Astrocyte (in vitro differentiated cells and primary cell): Measurements from ENCODE around the gene RAB40C. TPM values are rescaled to one million over a fixed set of nuclear protein-coding genes. Genes with fewer than 3 reads are reported as not detected.

Experiments
- DNase-seq: peaks from one replicate; pipeline ENCODE4 v3.0.0-alpha.2; 2010; ENCODE audit warnings: low read depth
- FAIRE-seq: peaks from 2 replicates; lab custom pipeline; 2011; peaks lifted over from hg19 to GRCh38; lab: Jason Lieb, UNC
- H2AFZ ChIP-seq: 2 replicates; pipeline ENCODE4 v1.6.0; 2012; ENCODE audit warnings: low read depth, low read length, inconsistent platforms
- H3K27ac ChIP-seq: 2 replicates; pipeline ENCODE4 v1.5.1; 2011; ENCODE audit warnings: low read depth, low read length, inconsistent platforms
- H3K27me3 ChIP-seq: 2 replicates; pipeline ENCODE4 v1.6.0; 2011; ENCODE audit warnings: low read length, inconsistent platforms; ENCODE audit not compliant: insufficient read depth
- H3K36me3 ChIP-seq: 2 replicates; pipeline ENCODE4 v1.5.1; 2011; ENCODE audit warnings: low read length, inconsistent platforms; ENCODE audit not compliant: insufficient read depth
- H3K4me1 ChIP-seq: 2 replicates; pipeline ENCODE4 v1.5.1; 2011; ENCODE audit warnings: low read length, inconsistent platforms; ENCODE audit not compliant: insufficient read depth
- H3K4me2 ChIP-seq: 2 replicates; pipeline ENCODE4 v1.6.0; 2012; ENCODE audit warnings: low read length, inconsistent platforms
- H3K4me3 ChIP-seq: 2 replicates; pipeline ENCODE4 v1.5.1; 2011; ENCODE audit warnings: low read depth, mild to moderate bottlenecking, low read length, inconsistent platforms; ENCODE audit not compliant: insufficient read depth
- H3K79me2 ChIP-seq: 2 replicates; pipeline ENCODE4 v1.6.0; 2012; ENCODE audit warnings: mild to moderate bottlenecking, low read length, inconsistent platforms; ENCODE audit not compliant: insufficient read depth
- H3K9ac ChIP-seq: 2 replicates; pipeline ENCODE4 v1.6.0; 2012; ENCODE audit warnings: mild to moderate bottlenecking, low read length, inconsistent platforms
- H3K9me3 ChIP-seq: 2 replicates; pipeline ENCODE4 v1.5.1; 2012; ENCODE audit warnings: low read depth, mild to moderate bottlenecking, low read length, inconsistent platforms; ENCODE audit not compliant: insufficient read depth
- H4K20me1 ChIP-seq: 2 replicates; pipeline ENCODE4 v1.6.0; 2012; ENCODE audit warnings: low read length, inconsistent platforms; ENCODE audit not compliant: insufficient read depth
- H3K27ac Mint-ChIP-seq: one replicate; pipeline ENCODE4 v1.8.0; 2021; ENCODE audit warnings: mild to moderate bottlenecking, mixed read lengths; ENCODE audit not compliant: unreplicated experiment
- H3K27me3 Mint-ChIP-seq: one replicate; pipeline ENCODE4 v1.8.0; 2021; ENCODE audit warnings: low read depth, mixed read lengths; ENCODE audit not compliant: unreplicated experiment
- H3K36me3 Mint-ChIP-seq: one replicate; pipeline ENCODE4 v1.8.0; 2021; ENCODE audit warnings: low read depth, mixed read lengths; ENCODE audit not compliant: unreplicated experiment
- H3K4me1 Mint-ChIP-seq: one replicate; pipeline ENCODE4 v1.8.0; 2021; ENCODE audit warnings: low read depth, mixed read lengths; ENCODE audit not compliant: unreplicated experiment
- H3K4me3 Mint-ChIP-seq: one replicate; pipeline ENCODE4 v1.8.0; 2021; ENCODE audit warnings: mild to moderate bottlenecking, moderate library complexity, mixed read lengths; ENCODE audit not compliant: unreplicated experiment
- H3K9me3 Mint-ChIP-seq: one replicate; pipeline ENCODE4 v1.8.0; 2021; ENCODE audit warnings: mild to moderate bottlenecking, mixed read lengths; ENCODE audit not compliant: unreplicated experiment
- EZH2 ChIP-seq: IDR thresholded peaks from 2 replicates; pipeline ENCODE4 v1.6.1; 2012; ENCODE audit warnings: mild to moderate bottlenecking, low read length, inconsistent platforms; ENCODE audit not compliant: insufficient read depth
- total RNA-seq: library from RNA; stranded (reverse); gene quantifications from 2 replicates; pipeline ENCODE4 v1.2.1, GENCODE V29; 2021
- TF ChIP-seq, protein P1 (sequence below): IDR thresholded peaks from 2 replicates; pipeline ENCODE4 v1.5.1; 2011; ENCODE audit warnings: low read depth, mild to moderate bottlenecking, inconsistent platforms, low read length, moderate library complexity; ENCODE audit not compliant: insufficient read depth

The RAB40C gene
- total RNA-seq, 1 donor from 2014 or later = 13.0 TPM

DNA sequence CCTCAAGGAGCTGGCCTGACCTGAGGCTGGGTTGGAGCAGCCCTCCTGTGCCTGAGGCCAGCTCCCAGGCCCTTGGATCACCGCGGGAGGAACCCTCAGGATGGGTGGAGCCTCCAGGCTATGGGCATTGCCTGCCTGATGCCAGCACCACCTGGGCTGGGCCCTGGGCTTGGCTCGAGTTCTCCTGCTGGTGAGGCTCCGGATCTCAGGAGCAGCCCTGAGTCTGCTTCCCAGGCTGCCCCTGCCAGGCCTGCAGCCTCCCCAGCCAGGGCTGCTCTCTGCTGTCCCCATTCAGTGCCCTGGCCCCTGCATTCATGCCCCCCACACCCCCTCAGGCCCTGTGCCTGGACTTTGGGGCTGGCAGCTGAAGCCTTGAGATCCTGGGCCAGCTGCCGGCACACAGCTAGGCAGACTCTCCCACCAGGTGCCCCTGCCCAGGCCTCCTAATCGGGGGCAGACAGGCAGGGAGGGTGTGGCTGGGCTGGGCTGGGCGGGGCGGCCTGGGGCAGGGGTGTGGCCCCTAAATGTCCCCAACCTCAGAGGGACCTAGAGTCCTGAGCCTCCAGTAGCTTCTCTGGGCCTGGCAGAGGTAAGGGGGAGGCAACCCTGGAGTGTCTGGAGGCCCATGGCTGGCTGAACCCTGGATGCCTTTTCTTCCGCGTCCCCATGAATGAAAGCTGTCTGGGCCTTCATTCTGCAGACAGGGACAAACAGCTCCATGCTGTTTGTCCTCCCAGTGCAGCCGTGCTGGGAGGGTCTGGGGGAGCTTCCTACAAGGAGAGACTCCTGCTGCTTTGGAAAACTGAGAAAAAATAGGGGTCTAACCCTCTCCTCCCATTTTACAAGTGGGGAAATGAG is 21.2 kb upstream of the RAB40C start:
- peak overlapping the region; percentile 53 for H3K27ac ChIP-seq

DNA sequence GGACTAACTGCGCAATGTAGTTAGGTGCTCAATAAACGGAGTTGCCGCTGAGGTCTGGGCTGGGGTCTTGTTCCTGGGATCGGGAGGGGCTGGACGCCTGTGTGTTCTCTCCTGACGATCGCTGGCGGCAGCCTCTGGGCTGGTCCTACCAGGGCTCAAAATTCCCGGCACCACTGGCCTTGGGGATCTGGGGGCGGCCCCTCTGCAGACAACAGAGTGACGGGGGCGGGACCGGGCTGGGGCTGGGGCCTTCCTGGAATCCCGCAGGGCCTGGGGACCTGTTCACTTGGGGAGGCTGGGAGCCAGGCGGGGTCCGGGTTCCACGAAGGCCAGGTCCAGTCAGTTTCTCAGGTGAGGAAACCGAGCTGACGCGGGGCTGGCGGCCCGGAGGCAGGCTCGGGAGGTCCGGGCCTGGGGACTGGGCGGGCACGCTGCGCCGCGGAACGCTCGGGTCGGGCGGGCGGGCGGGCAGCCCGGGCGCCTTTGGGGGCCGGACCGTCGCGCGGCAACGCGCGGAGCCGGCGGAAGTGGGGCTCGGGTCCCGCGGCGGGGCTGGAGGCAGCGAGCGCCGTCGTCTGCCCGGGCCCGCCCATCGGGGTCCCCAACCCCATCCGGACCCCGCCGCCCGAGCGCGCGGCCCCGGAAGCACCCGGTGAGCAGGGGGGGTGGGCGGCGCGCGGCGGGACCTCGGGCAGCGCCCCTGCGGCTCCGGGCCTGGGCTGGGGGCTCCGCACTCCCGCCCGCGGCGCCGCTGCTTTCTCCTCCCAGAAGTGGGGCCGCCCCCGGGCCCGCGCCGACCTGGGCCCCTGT is 20.2 kb upstream of the RAB40C start, which contains the start of gene PIGQ:
TSS of gene PIGQ (plus strand) at position 524 of the 810 bp plus-strand sequence. CDS start 4,107 bp downstream, outside the sequence.
- Histone ChIP-seq H3K79me2 (peaks cover 26% of the 10 kb centered on the region), H3K27me3 (no peaks in the 10 kb centered on the region), H3K4me2 (peak within 1 kb of the TSS; percentile 95), H3K9ac (peak within 1 kb of the TSS; percentile 85), H2AFZ (peak within 1 kb of the TSS; percentile 92), H3K27ac (peak within 1 kb of the TSS; percentile 53), H3K4me3 (peak within 1 kb of the TSS; percentile 93), H3K36me3 (peaks cover 2% of the 10 kb centered on the region), H3K9me3 (no peaks in the 10 kb centered on the region), H3K4me1 (peaks cover 19% of the 10 kb centered on the region), H4K20me1 (peaks cover 32% of the 10 kb centered on the region)
- Mint-ChIP-seq H3K4me1 (peaks cover 6% of the 10 kb centered on the region), H3K4me3 (peak within 1 kb of the TSS; percentile 86), H3K36me3 (no peaks in the 10 kb centered on the region), H3K27ac (peak within 1 kb of the TSS; percentile 72), H3K27me3 (no peaks in the 10 kb centered on the region), H3K9me3 (no peaks in the 10 kb centered on the region)
- TF ChIP-seq EZH2 = no peak
- TF ChIP-seq, protein P1, sequence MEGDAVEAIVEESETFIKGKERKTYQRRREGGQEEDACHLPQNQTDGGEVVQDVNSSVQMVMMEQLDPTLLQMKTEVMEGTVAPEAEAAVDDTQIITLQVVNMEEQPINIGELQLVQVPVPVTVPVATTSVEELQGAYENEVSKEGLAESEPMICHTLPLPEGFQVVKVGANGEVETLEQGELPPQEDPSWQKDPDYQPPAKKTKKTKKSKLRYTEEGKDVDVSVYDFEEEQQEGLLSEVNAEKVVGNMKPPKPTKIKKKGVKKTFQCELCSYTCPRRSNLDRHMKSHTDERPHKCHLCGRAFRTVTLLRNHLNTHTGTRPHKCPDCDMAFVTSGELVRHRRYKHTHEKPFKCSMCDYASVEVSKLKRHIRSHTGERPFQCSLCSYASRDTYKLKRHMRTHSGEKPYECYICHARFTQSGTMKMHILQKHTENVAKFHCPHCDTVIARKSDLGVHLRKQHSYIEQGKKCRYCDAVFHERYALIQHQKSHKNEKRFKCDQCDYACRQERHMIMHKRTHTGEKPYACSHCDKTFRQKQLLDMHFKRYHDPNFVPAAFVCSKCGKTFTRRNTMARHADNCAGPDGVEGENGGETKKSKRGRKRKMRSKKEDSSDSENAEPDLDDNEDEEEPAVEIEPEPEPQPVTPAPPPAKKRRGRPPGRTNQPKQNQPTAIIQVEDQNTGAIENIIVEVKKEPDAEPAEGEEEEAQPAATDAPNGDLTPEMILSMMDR = no peak
- FAIRE-seq = no peak
- peak; percentile 47 for DNase-seq

More for the DNA sequence above, 21.2 kb upstream of the RAB40C start:
- FAIRE-seq = no peak
- no peak overlapping the region for H3K4me3 ChIP-seq
- no peaks in the 10 kb centered on the region for H3K9me3 Mint-ChIP-seq
- no peaks in the 10 kb centered on the region for H3K27me3 Mint-ChIP-seq
- H3K4me2 ChIP-seq = peak overlapping the region; percentile 95
- H3K27me3 ChIP-seq = no peaks in the 10 kb centered on the region
- peak overlapping the region; percentile 85 for H3K4me3 Mint-ChIP-seq
- peaks cover 19% of the 10 kb centered on the region for H3K4me1 ChIP-seq
- no peaks in the 10 kb centered on the region for H3K36me3 Mint-ChIP-seq
- no peak overlapping the region for H3K27ac Mint-ChIP-seq
- H3K36me3 ChIP-seq = no peaks in the 10 kb centered on the region
- H3K4me1 Mint-ChIP-seq = peaks cover 6% of the 10 kb centered on the region
- TF ChIP-seq, protein P1 = no peak
- TF ChIP-seq EZH2 = no peak
- peaks cover 26% of the 10 kb centered on the region for H3K79me2 ChIP-seq
- peak overlapping the region; percentile 85 for H3K9ac ChIP-seq
- no peak for DNase-seq
- no peaks in the 10 kb centered on the region for H3K9me3 ChIP-seq
- peaks cover 30% of the 10 kb centered on the region for H4K20me1 ChIP-seq
- peak overlapping the region; percentile 92 for H2AFZ ChIP-seq
